Heart right ventricle (tissue), 16 donors: ENCODE measurements around the gene ABCA4. TPM values are rescaled to one million over a fixed set of nuclear protein-coding genes. Genes with fewer than 3 reads are reported as not detected.
A peak's percentile ranks its signal among the peaks of the same experiment; 100 is the strongest.

Experiments
- ATAC-seq, 8 donors: fragments of 200-7000 bp; cut with Tn5 transposase; one replicate each; pipeline ENCODE4 v1.9.1; 2020; ENCODE audit warnings: mild to moderate bottlenecking in 8 of 8, moderate library complexity in 8 of 8, moderate number of reproducible peaks in 1 of 8
- DNase-seq, 2 donors: peaks; one replicate each; pipeline ENCODE4 v3.0.0-alpha.2; 2020
- H3K27ac ChIP-seq, 10 donors: fragments of 200-600 bp; sonication (generic) in 2 of 10; one replicate each; pipeline versions ENCODE4 v1.5.0 to v1.8.0; 2020 to 2022; ENCODE audit warnings: mild to moderate bottlenecking in 3 of 10
- H3K27me3 ChIP-seq, 7 donors: fragments of 200-600 bp; one replicate each; pipeline ENCODE4 v1.8.0; 2021 to 2022; ENCODE audit warnings: mild to moderate bottlenecking in 2 of 7
- H3K36me3 ChIP-seq, 9 donors: fragments of 200-600 bp; sonication (generic) in 1 of 9; one replicate each; pipeline versions ENCODE4 v1.5.0 to v1.8.0; 2020 to 2022; ENCODE audit warnings: mild to moderate bottlenecking in 2 of 9
- H3K4me1 ChIP-seq, 9 donors: fragments of 200-600 bp; sonication (generic) in 1 of 9; one replicate each; pipeline versions ENCODE4 v1.5.0 to v1.8.0; 2020 to 2022; ENCODE audit warnings: mild to moderate bottlenecking in 4 of 9
- H3K4me3 ChIP-seq, 10 donors: fragments of 200-600 bp; sonication (generic) in 2 of 10; one replicate each; pipeline versions ENCODE4 v1.5.0 to v1.8.0; 2020 to 2022; ENCODE audit warnings: mild to moderate bottlenecking in 7 of 10, moderate library complexity in 2 of 10
- H3K9me3 ChIP-seq, 11 donors: fragments of 200-600 bp in 10 of 11; sonication (generic) in 2 of 11; one replicate each; pipeline versions ENCODE4 v1.5.0 to v1.8.0; 2013 to 2022; ENCODE audit warnings: mild to moderate bottlenecking in 2 of 11, control low read depth in 1 of 11, moderate library complexity in 1 of 11
- CTCF ChIP-seq, 9 donors: fragments of 200-600 bp; sonication (generic) in 2 of 9; IDR thresholded peaks; one replicate each; pipeline versions ENCODE4 v1.5.0 to v1.8.0; 2021 to 2022; ENCODE audit warnings: antibody characterized with exemption in 9 of 9, mild to moderate bottlenecking in 5 of 9, moderate library complexity in 1 of 9
- WGBS, 2 donors: extraction: QIAGEN DNeasy Blood & Tissue Kit; methylation state at CpG; one replicate each; pipeline ENCODE4 v1.1.7; 2013; ENCODE audit warnings: inconsistent platforms in 1 of 2; 5-methylcytosine and 5-hydroxymethylcytosine counted together
- intact Hi-C, 10 donors: fragments of 100-400 bp; cut with DNase I; formaldehyde crosslinking; loops; one replicate each; pipeline versions ENCODE4 v1.11.1 to v1.14.2; 2022
- polyA plus RNA-seq, 2 donors: library from polyadenylated mRNA; stranded (reverse); fragments of 200-250 nt; gene quantifications; one replicate each; pipeline ENCODE4 v1.2.3, GENCODE V29; 2013
- total RNA-seq, 10 donors: library from RNA; stranded (reverse); fragmentation: NEBNext Ultra II Directional in 3 of 10; extraction: Animal tissue kit (Norgen Biotek cat#: 25700) in 3 of 10; gene quantifications; one replicate each; pipeline versions ENCODE4 v1.2.1 to v1.2.4, GENCODE V29; 2021 to 2023
- donor health status: Arrhythmogenic right ventricular cardiomyopathy.
- donor health status: ischemic (EF 13 %, LVEDD 7.1; RV severe dilation, severe dysfunction).
- donor health status: healthy with polysubstance abuse.
- donor health status: DM: no; HTN: yes; CAD: no.
- donor health status: DM: no; HTN: no; CAD: no.
- donor health status: ischemic (EF 25% LVEDD 6.9; RV normal size, moderate dysfunction).
- donor health status: ischemic (EF 25% LVEDD 5.7; RV mildly dilated, moderate dysfunction).
- donor health status: healthy.
- donor health status: DM: yes; HTN: yes; CAD: no.
- donor health status: Ischemic cardiomyopathy.
- donor health status: ischemic (EF 35%, LVEDD 5.7; RV mildly dilated, moderate dysfunction).
- donor health status: nonischemic (EF 11% LVEDD 7.7; RV severe dilation, severe dysfunction).
- donor health status: DM: yes; HTN: yes; CAD: no.
- donor health status: PGD.
- donor health status: ischemic (EF 29% LVEDD 5.4; RV normal size, mild dysfunction).
- donor health status: nonischemic (EF 23%, LVEDD 6.1; RV moderate dilation, normal function).

Gene ABCA4
- total and polyA plus RNA-seq, 12 donors, result 0.05 to 0.66 (median 0.21) TPM

GRCh38 chr1:94104127-94104684, 16.7 kb downstream of the ABCA4 start:
- H3K9me3 ChIP-seq, result no peaks in the 10 kb centered on the region
- H3K4me3 ChIP-seq, result no peak overlapping the region
- DNase-seq (no peak), ATAC-seq (no peak)
- no peak overlapping the region for H3K27ac ChIP-seq
- H3K27me3 ChIP-seq, result peaks cover 0 to 93% (median 0%) of the 10 kb centered on the region in 7 donors
- H3K4me1 ChIP-seq, result peaks cover 0 to 27% (median 2%) of the 10 kb centered on the region in 9 donors
- TF ChIP-seq CTCF (IDR thresholded peaks at IDR 0.05), result no peak
- WGBS, 2 donors, result 90% methylated on average over 9 of the region's 9 CpGs
- intact Hi-C loops, result no loop called here
- no peaks in the 10 kb centered on the region for H3K36me3 ChIP-seq

- Histone ChIP-seq H3K36me3 (no peaks in the 10 kb centered on the region), H3K27ac (no peak overlapping the region), H3K27me3 (peaks cover 0 to 91% (median 0%) of the 10 kb centered on the region in 7 donors), H3K4me3 (no peak overlapping the region), H3K4me1 (peaks cover 0 to 32% (median 8%) of the 10 kb centered on the region in 9 donors), H3K9me3 (no peaks in the 10 kb centered on the region)
- WGBS, 2 donors, result 87 to 93% methylated on average over 4 of the region's 4 CpGs
- ATAC-seq (no peak), DNase-seq (no peak)
- intact Hi-C loops, result no loop called here
- TF ChIP-seq CTCF (IDR thresholded peaks at IDR 0.05), result no peak
These were observed 17.3 kb downstream of the ABCA4 start for GRCh38 chr1:94103608-94104007.

GRCh38 chr1:94101613-94102525, 19.1 kb downstream of the ABCA4 start:
- H3K4me3 ChIP-seq, result no peak overlapping the region
- no peaks in the 10 kb centered on the region for H3K36me3 ChIP-seq
- 86 to 93% methylated on average over 15 of the region's 15 CpGs for WGBS, 2 donors
- H3K9me3 ChIP-seq, result no peaks in the 10 kb centered on the region
- peaks cover 0 to 40% (median 12%) of the 10 kb centered on the region in 9 donors for H3K4me1 ChIP-seq
- H3K27ac ChIP-seq, result no peak overlapping the region
- DNase-seq (no peak), ATAC-seq (peak in 1 of 8 donors; percentile 38)
- peaks cover 0 to 80% (median 0%) of the 10 kb centered on the region in 7 donors for H3K27me3 ChIP-seq
- TF ChIP-seq CTCF (IDR thresholded peaks at IDR 0.05), result no peak
- intact Hi-C loops, result no loop called here

- no peaks in the 10 kb centered on the region for H3K36me3 ChIP-seq
- no peak for DNase-seq
- no peaks in the 10 kb centered on the region for H3K9me3 ChIP-seq
- TF ChIP-seq CTCF (IDR thresholded peaks at IDR 0.05), result no peak
- 71 to 73% methylated on average over 19 of the region's 19 CpGs for WGBS, 2 donors
- peaks cover 0 to 49% (median 20%) of the 10 kb centered on the region in 9 donors for H3K4me1 ChIP-seq
- no peak for ATAC-seq
- H3K4me3 ChIP-seq, result no peak overlapping the region
- H3K27me3 ChIP-seq, result peaks cover 0 to 80% (median 0%) of the 10 kb centered on the region in 7 donors
- intact Hi-C loops, result no loop called here
- peak overlapping the region in 1 of 10 donors; percentile 22 for H3K27ac ChIP-seq
These were observed 19.9 kb downstream of the ABCA4 start for GRCh38 chr1:94100785-94101612.
